Loucy (cell line): ENCODE data around the gene MEGF10.

ENCODE experiments used
- H2AFZ ChIP-seq: fragments of 200-600 bp; sonication (generic); 2 replicates; pipeline ENCODE4 v1.6.0; 2016; ENCODE audit warnings: antibody characterized with exemption, mild to moderate bottlenecking, low read length, moderate library complexity
- H3F3A ChIP-seq: fragments of 200-600 bp; 2 replicates; pipeline ENCODE4 v1.6.0; 2016; ENCODE audit warnings: antibody characterized with exemption, low read depth, mild to moderate bottlenecking
- H3K27me3 ChIP-seq: fragments of 200-600 bp; sonication (generic); 2 replicates; pipeline ENCODE4 v1.6.1; 2014; ENCODE audit warnings: low read length, mild to moderate bottlenecking; ENCODE audit not compliant: insufficient read depth, poor library complexity, severe bottlenecking
- H3K36me3 ChIP-seq: fragments of 200-600 bp; sonication (generic); 2 replicates; pipeline ENCODE4 v1.6.1; 2016; ENCODE audit warnings: low read length; ENCODE audit not compliant: insufficient read depth
- H3K4me1 ChIP-seq: fragments of 200-600 bp; sonication (generic); 2 replicates; pipeline ENCODE4 v1.5.1; 2014; ENCODE audit warnings: low read length, mild to moderate bottlenecking; ENCODE audit not compliant: insufficient read depth, poor library complexity, severe bottlenecking
- H3K4me2 ChIP-seq: fragments of 200-600 bp; sonication (generic); 2 replicates; pipeline ENCODE4 v1.6.0; 2014; ENCODE audit warnings: antibody characterized with exemption, low read length, low read depth, mild to moderate bottlenecking; ENCODE audit not compliant: poor library complexity, severe bottlenecking
- H3K4me3 ChIP-seq: fragments of 200-600 bp; sonication (generic); 2 replicates; pipeline ENCODE4 v1.5.1; 2014; ENCODE audit warnings: low read length, mild to moderate bottlenecking, mixed read lengths; ENCODE audit not compliant: poor library complexity, severe bottlenecking
- H3K79me2 ChIP-seq: fragments of 200-600 bp; sonication (generic); 2 replicates; pipeline ENCODE4 v1.6.1; 2014; ENCODE audit warnings: low read length; ENCODE audit not compliant: insufficient read depth
- H3K9ac ChIP-seq: fragments of 200-600 bp; sonication (generic); 2 replicates; pipeline ENCODE4 v1.6.0; 2014; ENCODE audit warnings: mild to moderate bottlenecking, low read depth, low read length, moderate library complexity; ENCODE audit not compliant: poor library complexity, severe bottlenecking
- H3K9me2 ChIP-seq: fragments of 200-600 bp; sonication (generic); replicated peaks from 2 replicates; pipeline ENCODE4 v1.6.1; 2016; ENCODE audit warnings: low read depth, low read length, mixed read lengths
- H3K9me3 ChIP-seq: fragments of 200-600 bp; sonication (generic); 2 replicates; pipeline ENCODE4 v1.6.1; 2014; ENCODE audit warnings: mild to moderate bottlenecking, antibody characterized with exemption, low read length, low read depth; ENCODE audit not compliant: insufficient read depth
- H4K20me1 ChIP-seq: fragments of 200-600 bp; sonication (generic); 2 replicates; pipeline ENCODE4 v1.6.0; 2014; ENCODE audit warnings: antibody characterized with exemption, low read length, mild to moderate bottlenecking; ENCODE audit not compliant: insufficient read depth, poor library complexity, severe bottlenecking
- CTCF ChIP-seq: fragments of 200-600 bp; sonication (generic); conservative IDR thresholded peaks from 2 replicates; pipeline ENCODE4 v1.5.1; 2014; ENCODE audit warnings: mild to moderate bottlenecking, antibody characterized with exemption, low read length
- EZH2phosphoT487 ChIP-seq: fragments of 200-600 bp; IDR thresholded peaks from 2 replicates; pipeline ENCODE4 v1.6.1; 2018; ENCODE audit warnings: antibody characterized with exemption, mild to moderate bottlenecking, moderate library complexity, borderline replicate concordance

The MEGF10 gene

GRCh38 chr5:127416906-127417305 lies 126.3 kb downstream of the MEGF10 start:
- Histone ChIP-seq H3K36me3 (no peaks in the 10 kb centered on the region), H3K9me2 (no peaks in the 10 kb centered on the region), H3K27me3 (no peaks in the 10 kb centered on the region), H3K79me2 (no peaks in the 10 kb centered on the region), H2AFZ (no peak overlapping the region), H3K9ac (no peak overlapping the region), H4K20me1 (no peaks in the 10 kb centered on the region), H3K9me3 (no peaks in the 10 kb centered on the region), H3K4me1 (no peaks in the 10 kb centered on the region), H3K4me3 (no peak overlapping the region), H3K4me2 (no peak overlapping the region), H3F3A (no peaks in the 10 kb centered on the region)
- no peak for TF ChIP-seq CTCF
- no peak for TF ChIP-seq EZH2phosphoT487

- no peaks in the 10 kb centered on the region for H3F3A ChIP-seq
- H3K4me2 ChIP-seq: no peak overlapping the region
- no peak overlapping the region for H3K9ac ChIP-seq
- no peaks in the 10 kb centered on the region for H3K79me2 ChIP-seq
- no peak overlapping the region for H3K4me3 ChIP-seq
- no peaks in the 10 kb centered on the region for H3K27me3 ChIP-seq
- no peaks in the 10 kb centered on the region for H3K4me1 ChIP-seq
- no peaks in the 10 kb centered on the region for H4K20me1 ChIP-seq
- H2AFZ ChIP-seq: no peak overlapping the region
- no peaks in the 10 kb centered on the region for H3K9me3 ChIP-seq
- TF ChIP-seq EZH2phosphoT487 (no peak), CTCF (no peak)
- no peaks in the 10 kb centered on the region for H3K9me2 ChIP-seq
- no peaks in the 10 kb centered on the region for H3K36me3 ChIP-seq
Measured at GRCh38 chr5:127417528-127417927, 126.9 kb downstream of the MEGF10 start.

- no peaks in the 10 kb centered on the region for H3K27me3 ChIP-seq
- H3K79me2 ChIP-seq: no peaks in the 10 kb centered on the region
- H3K9me2 ChIP-seq: no peaks in the 10 kb centered on the region
- H2AFZ ChIP-seq: no peak overlapping the region
- no peaks in the 10 kb centered on the region for H3K4me1 ChIP-seq
- no peaks in the 10 kb centered on the region for H3K36me3 ChIP-seq
- H3K4me3 ChIP-seq: no peak overlapping the region
- no peak overlapping the region for H3K4me2 ChIP-seq
- no peaks in the 10 kb centered on the region for H3K9me3 ChIP-seq
- no peaks in the 10 kb centered on the region for H3F3A ChIP-seq
- no peak overlapping the region for H3K9ac ChIP-seq
- TF ChIP-seq CTCF (no peak), EZH2phosphoT487 (no peak)
- no peaks in the 10 kb centered on the region for H4K20me1 ChIP-seq
Measured at GRCh38 chr5:127418367-127418766, 127.8 kb downstream of the MEGF10 start.
